Mesendoderm (in vitro differentiated cells): ENCODE measurements around the gene CDKL5. TPM values are rescaled to one million over a fixed set of nuclear protein-coding genes. Genes with fewer than 3 reads are reported as not detected.

Experiments used
- DNase-seq: peaks from one replicate; pipeline ENCODE4 v3.0.0; 2013
- H2AK5ac ChIP-seq: 2 replicates; pipeline ENCODE4 v1.6.1; 2013; ENCODE audit warnings: low read length, inconsistent platforms
- H2BK120ac ChIP-seq: 2 replicates; pipeline ENCODE4 v1.6.1; 2013; ENCODE audit warnings: low read depth, mild to moderate bottlenecking, low read length, moderate library complexity, mixed read lengths
- H2BK15ac ChIP-seq: replicated peaks from 2 replicates; pipeline ENCODE4 v1.6.1; 2013; ENCODE audit warnings: low read depth, mild to moderate bottlenecking, moderate library complexity
- H2BK5ac ChIP-seq: 2 replicates; pipeline ENCODE4 v1.6.1; 2013; ENCODE audit warnings: low read length, inconsistent platforms
- H3K18ac ChIP-seq: 2 replicates; pipeline ENCODE4 v1.6.1; 2013; ENCODE audit warnings: mild to moderate bottlenecking, low read length, mixed read lengths
- H3K23ac ChIP-seq: one replicate; pipeline ENCODE4 v1.6.1; 2013; ENCODE audit warnings: low read length
- H3K27ac ChIP-seq: 2 replicates; pipeline ENCODE4 v1.5.1; 2013; ENCODE audit warnings: low read depth, mild to moderate bottlenecking, inconsistent platforms, low read length, moderate library complexity
- H3K27me3 ChIP-seq: 2 replicates; pipeline ENCODE4 v1.6.1; 2013; ENCODE audit warnings: low read length, control low read depth, mild to moderate bottlenecking, inconsistent platforms; ENCODE audit not compliant: insufficient read depth, poor library complexity
- H3K36me3 ChIP-seq: 2 replicates; pipeline ENCODE4 v1.6.1; 2013; ENCODE audit warnings: low read length, inconsistent platforms; ENCODE audit not compliant: control insufficient read depth, insufficient read depth
- H3K4ac ChIP-seq: one replicate; pipeline ENCODE4 v1.6.1; 2013; ENCODE audit warnings: low read depth, mild to moderate bottlenecking, low read length, moderate library complexity
- H3K4me1 ChIP-seq: 2 replicates; pipeline ENCODE4 v1.6.1; 2013; ENCODE audit warnings: low read depth, low read length, inconsistent platforms; ENCODE audit not compliant: control insufficient read depth
- H3K4me2 ChIP-seq: 2 replicates; pipeline ENCODE4 v1.6.1; 2013; ENCODE audit warnings: low read length
- H3K4me3 ChIP-seq: 2 replicates; pipeline ENCODE4 v1.5.1; 2013; ENCODE audit warnings: mild to moderate bottlenecking, low read length
- H3K56ac ChIP-seq: one replicate; pipeline ENCODE4 v1.6.1; 2013; ENCODE audit warnings: low read length
- H3K79me1 ChIP-seq: 2 replicates; pipeline ENCODE4 v1.6.1; 2013; ENCODE audit warnings: low read length, inconsistent platforms
- H3K79me2 ChIP-seq: 2 replicates; pipeline ENCODE4 v1.6.1; 2013; ENCODE audit warnings: mild to moderate bottlenecking, low read length; ENCODE audit not compliant: control insufficient read depth, insufficient read depth
- H3K9ac ChIP-seq: 2 replicates; pipeline ENCODE4 v1.6.1; 2013; ENCODE audit warnings: low read length, inconsistent platforms
- H4K5ac ChIP-seq: one replicate; pipeline ENCODE4 v1.6.1; 2013; ENCODE audit warnings: low read length
- H4K8ac ChIP-seq: one replicate; pipeline ENCODE4 v1.6.1; 2013; ENCODE audit warnings: low read depth, mild to moderate bottlenecking, control low read depth, low read length, moderate library complexity
- WGBS: extraction: QIAGEN DNeasy Blood & Tissue Kit; methylation state at CpG from one replicate; pipeline ENCODE4 v1.1.7; 2013; ENCODE audit warnings: low lambda C conversion rate, missing lambda C conversion rate; ENCODE audit not compliant: insufficient coverage; ENCODE audit errors: extremely low coverage; 5-methylcytosine and 5-hydroxymethylcytosine counted together
- polyA plus RNA-seq, 2 experiments: library from polyadenylated mRNA; stranded (reverse); fragments of 200-250 nt; gene quantifications; one replicate each; pipeline ENCODE4 v1.2.3, GENCODE V29; 2013

The CDKL5 gene
- polyA plus RNA-seq (2013, experiment 1 of 2) = 4.6 TPM
- 4.9 TPM for polyA plus RNA-seq (2013, experiment 2 of 2)

DNA sequence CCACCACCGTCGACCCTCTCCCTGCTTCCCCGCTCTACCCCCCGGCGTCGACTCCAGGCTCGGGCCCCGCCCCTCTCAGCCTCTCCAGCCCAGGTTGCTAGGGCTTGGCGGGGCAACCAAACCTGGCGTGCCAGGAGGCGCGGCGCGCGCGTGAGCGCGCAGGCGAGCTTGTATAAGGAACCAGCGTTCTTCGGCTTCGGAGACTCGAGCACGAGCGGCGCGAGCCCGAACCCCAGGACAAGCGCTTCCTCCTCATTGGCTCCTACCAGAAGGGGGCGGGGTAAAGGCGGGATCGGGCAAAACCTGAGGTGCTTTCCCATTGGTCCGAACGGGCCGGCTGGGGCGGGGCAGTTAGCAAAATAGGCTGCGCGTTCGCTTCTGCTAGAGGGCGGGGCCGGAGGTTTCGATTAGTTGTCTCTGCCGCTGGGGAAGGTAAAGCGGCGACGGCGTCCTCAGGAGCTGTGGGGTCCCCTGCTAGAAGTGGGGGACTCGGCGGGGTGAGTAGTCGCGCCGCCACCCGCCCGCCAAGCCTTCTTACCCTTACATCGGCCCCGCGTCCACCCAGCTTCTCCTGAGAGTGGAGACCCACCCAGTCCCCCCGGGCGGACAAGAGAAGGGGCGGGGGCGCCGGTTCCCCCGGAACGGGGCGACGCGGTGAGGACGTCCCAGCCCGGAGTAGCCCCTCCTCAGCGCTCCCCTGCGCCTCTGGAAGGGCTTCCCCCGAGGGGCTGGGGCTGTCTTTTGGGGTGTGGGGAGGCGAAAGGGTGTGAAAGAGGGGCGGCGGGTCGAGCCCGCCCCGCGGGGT is at the start of gene CDKL5:
TSS of gene CDKL5 (plus strand) at position 410 of the 805 bp plus-strand sequence. CDS start 81,489 bp downstream, outside the sequence.
- Histone ChIP-seq H2BK15ac (no peak within 1 kb of the TSS), H3K56ac (peak within 1 kb of the TSS; percentile 88), H3K23ac (no peak within 1 kb of the TSS), H3K9ac (peak within 1 kb of the TSS; percentile 71), H3K4me3 (peak within 1 kb of the TSS; percentile 62), H3K79me2 (peaks cover 5% of the 10 kb centered on the region), H2AK5ac (no peak within 1 kb of the TSS), H3K27me3 (no peaks in the 10 kb centered on the region), H3K18ac (peak within 1 kb of the TSS; percentile 91), H3K27ac (no peak within 1 kb of the TSS), H2BK120ac (peak within 1 kb of the TSS; percentile 36), H3K4ac (no peak within 1 kb of the TSS), H3K79me1 (no peaks in the 10 kb centered on the region), H4K5ac (no peak within 1 kb of the TSS), H3K4me1 (no peaks in the 10 kb centered on the region), H2BK5ac (no peak within 1 kb of the TSS), H3K4me2 (peak within 1 kb of the TSS; percentile 50), H4K8ac (no peak within 1 kb of the TSS), H3K36me3 (no peaks in the 10 kb centered on the region)
- peak; percentile 98 for DNase-seq
- no CpG with 5 or more reads among the region's 79 CpGs for WGBS

DNA sequence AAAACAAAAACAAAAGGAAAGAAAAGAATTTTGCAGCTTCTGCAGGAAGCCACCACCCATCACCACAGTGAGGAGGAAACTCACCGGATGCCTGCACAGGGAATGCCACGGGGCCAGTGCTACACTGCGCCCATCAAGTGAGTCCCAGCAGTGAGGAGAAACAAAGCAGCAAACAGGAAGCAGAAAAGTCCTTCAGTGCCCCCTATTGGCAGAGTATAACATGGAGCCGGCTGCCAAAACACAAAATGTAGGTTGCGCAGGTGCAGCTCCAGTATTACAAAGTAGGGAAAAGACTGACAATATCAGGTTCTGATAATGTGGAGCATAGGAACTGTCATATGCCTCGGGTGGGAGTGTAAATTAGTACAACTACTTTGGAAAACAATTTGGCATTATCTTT is 47.6 kb upstream of the CDKL5 start:
- no peak overlapping the region for H4K5ac ChIP-seq
- no peak overlapping the region for H3K56ac ChIP-seq
- no peaks in the 10 kb centered on the region for H3K4me1 ChIP-seq
- H3K4ac ChIP-seq = no peak overlapping the region
- DNase-seq = peak; percentile 60
- H2AK5ac ChIP-seq = no peak overlapping the region
- no peaks in the 10 kb centered on the region for H3K79me2 ChIP-seq
- H3K9ac ChIP-seq = no peak overlapping the region
- H3K27ac ChIP-seq = no peak overlapping the region
- no peak overlapping the region for H3K18ac ChIP-seq
- H3K23ac ChIP-seq = no peak overlapping the region
- no peak overlapping the region for H3K4me2 ChIP-seq
- H4K8ac ChIP-seq = no peak overlapping the region
- no peak overlapping the region for H2BK5ac ChIP-seq
- no peaks in the 10 kb centered on the region for H3K27me3 ChIP-seq
- no peak overlapping the region for H2BK15ac ChIP-seq
- H3K36me3 ChIP-seq = no peaks in the 10 kb centered on the region
- H3K79me1 ChIP-seq = no peaks in the 10 kb centered on the region
- WGBS = no CpG with 5 or more reads among the region's 6 CpGs
- H3K4me3 ChIP-seq = no peak overlapping the region
- H2BK120ac ChIP-seq = no peak overlapping the region

DNA sequence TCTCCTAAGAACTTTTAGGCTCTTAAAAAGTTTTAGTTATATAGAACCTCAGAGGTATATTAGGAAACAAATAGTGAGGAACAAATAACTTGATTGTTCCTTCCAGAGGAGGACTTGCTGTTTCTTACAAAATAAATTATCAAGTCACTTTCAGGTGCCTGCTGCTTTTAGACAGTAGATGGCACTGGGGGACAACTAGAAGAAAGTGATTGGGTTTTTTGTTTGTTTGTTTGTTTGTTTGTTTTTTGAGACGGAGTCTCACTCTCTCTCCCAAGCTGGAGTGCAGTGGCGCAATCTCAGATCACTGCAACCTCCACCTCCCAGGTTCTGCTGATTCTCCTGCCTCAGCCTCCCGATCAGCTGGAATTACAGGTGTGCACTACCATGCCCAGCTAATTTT is 35.4 kb upstream of the CDKL5 start:
- Histone ChIP-seq H2BK120ac (no peak overlapping the region), H3K18ac (no peak overlapping the region), H3K4me3 (no peak overlapping the region), H4K8ac (no peak overlapping the region), H2BK5ac (no peak overlapping the region), H3K4me2 (no peak overlapping the region), H3K79me1 (no peaks in the 10 kb centered on the region), H3K4ac (no peak overlapping the region), H3K36me3 (no peaks in the 10 kb centered on the region), H3K27me3 (no peaks in the 10 kb centered on the region), H3K56ac (no peak overlapping the region), H3K9ac (no peak overlapping the region), H3K4me1 (no peaks in the 10 kb centered on the region), H4K5ac (no peak overlapping the region), H3K27ac (no peak overlapping the region), H2BK15ac (no peak overlapping the region), H3K23ac (no peak overlapping the region), H2AK5ac (no peak overlapping the region), H3K79me2 (no peaks in the 10 kb centered on the region)
- DNase-seq = peak; percentile 29
- no CpG with 5 or more reads among the region's 3 CpGs for WGBS

DNA sequence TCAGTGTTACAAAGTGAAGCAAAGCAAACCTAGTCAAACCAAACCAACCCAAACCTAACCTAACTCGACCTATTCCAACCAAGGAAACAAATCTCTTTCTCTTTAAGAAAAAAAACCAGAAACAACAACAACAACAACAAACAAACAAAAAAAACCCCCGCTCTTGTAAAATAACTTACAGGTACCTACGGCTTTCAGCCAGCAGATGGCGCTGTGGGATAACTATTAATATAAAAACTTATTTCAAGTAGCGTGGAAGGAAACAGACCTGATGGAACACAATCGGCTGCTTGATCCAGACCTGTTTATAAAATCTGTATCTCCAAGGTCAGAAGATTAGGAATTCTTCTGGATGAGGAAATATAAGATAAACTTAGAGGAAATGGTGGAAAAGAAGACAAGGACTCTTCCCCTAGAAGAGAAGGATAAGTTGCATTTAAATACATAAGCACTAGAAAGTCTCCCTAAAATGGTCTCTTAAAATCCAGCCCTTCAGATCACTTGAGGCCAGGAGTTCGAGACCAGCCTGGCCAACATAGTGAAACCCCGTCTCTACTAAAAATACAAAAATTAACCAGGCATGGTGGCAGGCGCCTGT is 34.4 kb upstream of the CDKL5 start:
- H3K36me3 ChIP-seq = no peaks in the 10 kb centered on the region
- H4K8ac ChIP-seq = no peak overlapping the region
- no peak overlapping the region for H3K18ac ChIP-seq
- DNase-seq = peak; percentile 46
- no peak overlapping the region for H2BK5ac ChIP-seq
- no peaks in the 10 kb centered on the region for H3K79me2 ChIP-seq
- no peak overlapping the region for H3K23ac ChIP-seq
- H3K4me3 ChIP-seq = no peak overlapping the region
- H3K4ac ChIP-seq = no peak overlapping the region
- H3K4me1 ChIP-seq = no peaks in the 10 kb centered on the region
- no CpG with 5 or more reads among the region's 9 CpGs for WGBS
- H3K27ac ChIP-seq = no peak overlapping the region
- no peak overlapping the region for H2BK15ac ChIP-seq
- no peak overlapping the region for H3K56ac ChIP-seq
- no peak overlapping the region for H2BK120ac ChIP-seq
- H3K27me3 ChIP-seq = no peaks in the 10 kb centered on the region
- H2AK5ac ChIP-seq = no peak overlapping the region
- H3K79me1 ChIP-seq = no peaks in the 10 kb centered on the region
- H3K9ac ChIP-seq = no peak overlapping the region
- no peak overlapping the region for H3K4me2 ChIP-seq
- no peak overlapping the region for H4K5ac ChIP-seq

DNA sequence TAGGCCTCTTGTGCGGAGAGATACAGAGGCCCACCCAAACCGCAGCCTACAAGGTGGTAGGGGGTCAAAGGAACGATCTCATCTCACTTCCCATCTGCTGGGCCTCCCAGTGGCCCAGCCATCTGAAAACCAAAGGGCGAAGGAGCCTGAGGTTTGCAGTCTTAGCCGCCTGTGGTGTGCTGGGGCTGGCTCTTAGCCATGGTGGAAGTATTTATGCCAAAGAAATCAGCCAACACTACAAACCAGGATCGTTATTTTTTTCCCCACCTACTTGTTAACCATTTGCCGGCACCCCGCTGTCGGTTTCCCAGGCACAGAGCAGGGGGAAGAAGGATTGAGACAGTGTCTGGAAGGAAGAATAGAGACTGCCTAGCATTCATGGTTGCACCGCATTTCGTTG is 30.9 kb upstream of the CDKL5 start:
- H2BK15ac ChIP-seq = no peak overlapping the region
- no peak overlapping the region for H3K4me3 ChIP-seq
- no peaks in the 10 kb centered on the region for H3K79me2 ChIP-seq
- H3K4ac ChIP-seq = no peak overlapping the region
- no peaks in the 10 kb centered on the region for H3K27me3 ChIP-seq
- H2BK120ac ChIP-seq = no peak overlapping the region
- H3K9ac ChIP-seq = no peak overlapping the region
- no peak overlapping the region for H2BK5ac ChIP-seq
- no peak overlapping the region for H4K5ac ChIP-seq
- no peak overlapping the region for H3K23ac ChIP-seq
- H3K18ac ChIP-seq = no peak overlapping the region
- H3K4me1 ChIP-seq = no peaks in the 10 kb centered on the region
- no peak overlapping the region for H3K56ac ChIP-seq
- H2AK5ac ChIP-seq = no peak overlapping the region
- no peaks in the 10 kb centered on the region for H3K79me1 ChIP-seq
- WGBS = no CpG with 5 or more reads among the region's 11 CpGs
- no peak overlapping the region for H4K8ac ChIP-seq
- H3K27ac ChIP-seq = no peak overlapping the region
- H3K4me2 ChIP-seq = no peak overlapping the region
- H3K36me3 ChIP-seq = no peaks in the 10 kb centered on the region
- DNase-seq = no peak
